GM19238 (cell line): ENCODE results near the gene KRTAP10-5.
"Not testable (repeated sequence)": the region's sequence is repeated elsewhere in the genome, so short reads cannot be mapped to it uniquely, and the experiment has no call there.

Experiments used
- DNase-seq: peaks from one replicate; pipeline ENCODE4 v3.0.0; 2011; ENCODE audit warnings: low spot score; ENCODE audit not compliant: insufficient read length

Gene KRTAP10-5

GRCh38 chr21:44571844-44572782 is 8.3 kb downstream of the KRTAP10-5 start:
- DNase-seq = no peak

GRCh38 chr21:44571296-44571695 is 9.1 kb downstream of the KRTAP10-5 start:
- no peak for DNase-seq

DNA sequence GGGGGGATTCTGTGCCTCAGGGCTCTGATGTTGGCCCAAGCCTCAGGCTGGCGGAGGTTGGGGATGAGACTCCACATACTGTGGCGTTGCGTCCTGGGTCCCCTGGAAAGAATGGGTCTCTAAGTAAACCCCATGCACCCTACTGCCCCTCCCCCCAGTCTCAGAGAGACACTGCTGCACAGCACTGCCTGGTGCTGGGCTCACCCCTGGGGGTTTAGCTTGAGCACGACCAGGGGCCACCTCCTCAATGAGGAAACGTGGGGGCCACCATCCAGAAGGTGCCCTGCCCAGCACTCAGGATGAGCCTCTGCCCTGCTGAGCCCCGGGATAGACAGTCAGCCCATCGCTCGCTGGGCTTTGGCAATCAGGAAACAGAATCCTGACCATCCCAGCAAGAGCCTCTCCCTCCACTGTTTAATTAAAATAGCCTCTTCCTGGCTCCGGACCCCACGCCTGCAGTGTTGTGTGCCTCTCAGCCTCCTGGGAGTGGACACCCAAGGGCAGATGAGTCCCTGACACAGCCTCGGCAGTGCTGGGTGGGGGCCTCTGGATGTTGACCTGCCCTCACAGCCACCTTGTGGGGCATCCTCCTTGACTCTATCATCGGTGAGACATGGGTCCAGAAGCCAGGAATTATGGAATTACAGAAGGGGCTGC is 10.4 kb downstream of the KRTAP10-5 start:
- no peak for DNase-seq

GRCh38 chr21:44568667-44569556 is 11.5 kb downstream of the KRTAP10-5 start:
- DNase-seq = no peak

- DNase-seq = no peak
Measured at GRCh38 chr21:44568261-44568660, 12.1 kb downstream of the KRTAP10-5 start.

DNA sequence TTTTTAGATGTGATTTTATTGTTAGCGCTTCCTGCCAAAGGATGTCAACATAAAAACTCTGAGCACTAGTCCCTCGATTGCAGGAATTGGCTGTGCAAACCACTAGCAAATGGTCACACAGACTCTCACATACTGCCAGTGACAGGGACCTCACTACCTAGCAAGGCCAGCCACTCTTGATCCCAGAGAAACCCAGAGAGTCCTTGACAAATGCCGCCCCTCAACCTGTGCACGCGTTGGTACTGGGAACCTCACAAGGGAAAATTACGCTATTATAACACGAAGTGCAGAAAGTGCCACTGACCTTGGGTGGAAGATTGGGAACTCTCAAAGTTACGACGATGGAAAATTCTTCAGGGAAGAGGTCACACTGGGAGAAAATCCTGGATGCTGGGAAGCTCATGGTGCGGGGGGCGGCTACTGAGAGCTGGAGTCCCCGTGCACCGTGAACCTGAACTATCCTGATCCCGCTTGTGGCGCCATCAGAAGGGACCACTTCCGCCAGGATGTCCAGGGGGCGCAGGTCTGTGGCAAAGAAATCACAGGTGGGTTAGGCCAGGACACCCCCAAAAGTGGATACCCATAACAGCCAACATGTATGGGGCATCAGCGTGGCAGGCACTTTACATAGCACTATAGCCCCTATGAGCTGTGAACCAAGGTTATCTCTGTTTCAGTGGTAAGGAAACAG is 12.8 kb downstream of the KRTAP10-5 start:
- DNase-seq = no peak

GRCh38 chr21:44566403-44566802 is 14.0 kb downstream of the KRTAP10-5 start:
- DNase-seq = no peak

GRCh38 chr21:44564886-44565598 is 15.4 kb downstream of the KRTAP10-5 start:
- DNase-seq = no peak

GRCh38 chr21:44564099-44564498 is 16.3 kb downstream of the KRTAP10-5 start:
- DNase-seq = no peak

- DNase-seq = no peak
Measured at GRCh38 chr21:44558695-44559094, 21.7 kb downstream of the KRTAP10-5 start, which contains the start of gene KRTAP10-3. Gene KRTAP10-3, minus strand, starts transcription at chr21:44558795. Its CDS starts 80 bp downstream, at chr21:44558715.

GRCh38 chr21:44558329-44558675 is 22.1 kb downstream of the KRTAP10-5 start:
- not testable (repeated sequence) for DNase-seq

DNA sequence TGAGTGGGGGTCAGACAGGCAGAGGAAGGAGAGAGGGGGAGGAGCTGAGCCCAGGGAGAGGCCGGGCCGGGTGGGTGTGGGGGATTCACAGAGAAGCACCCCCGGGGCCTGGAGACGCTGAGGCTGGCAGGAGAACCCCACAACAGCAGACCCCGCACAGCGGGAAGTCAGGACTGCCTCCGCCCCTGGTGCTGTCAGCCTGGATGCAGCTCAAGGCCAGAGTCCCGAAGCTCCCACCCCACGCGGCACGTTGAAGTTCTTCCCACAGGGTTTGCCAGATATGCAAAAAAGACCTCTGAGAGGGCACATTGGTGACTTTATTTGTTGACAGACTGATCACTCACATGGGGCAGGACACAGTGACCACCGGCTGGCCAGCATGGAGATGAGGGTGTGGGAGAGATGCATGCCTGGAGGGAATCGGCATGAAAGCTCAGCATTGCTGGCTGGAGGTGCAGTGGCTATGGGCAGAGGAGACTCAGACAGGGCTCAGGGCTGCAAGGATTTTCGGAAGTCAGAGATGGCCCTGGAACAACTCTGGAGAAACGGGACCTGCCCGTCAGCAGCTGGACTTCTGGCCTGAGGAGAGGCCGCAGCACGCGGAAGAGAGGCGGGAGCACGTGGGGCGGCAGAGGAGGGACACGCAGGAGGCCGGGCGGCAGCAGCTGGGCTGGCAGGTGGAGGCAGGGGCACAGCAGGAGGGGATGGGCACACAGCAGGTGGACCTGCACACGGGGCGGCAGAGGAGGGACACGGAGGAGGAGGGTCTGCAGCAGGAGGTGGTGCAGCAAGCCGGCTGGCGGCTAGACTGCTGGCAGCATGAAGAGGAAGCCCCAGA is 22.7 kb downstream of the KRTAP10-5 start:
- no peak for DNase-seq

DNA sequence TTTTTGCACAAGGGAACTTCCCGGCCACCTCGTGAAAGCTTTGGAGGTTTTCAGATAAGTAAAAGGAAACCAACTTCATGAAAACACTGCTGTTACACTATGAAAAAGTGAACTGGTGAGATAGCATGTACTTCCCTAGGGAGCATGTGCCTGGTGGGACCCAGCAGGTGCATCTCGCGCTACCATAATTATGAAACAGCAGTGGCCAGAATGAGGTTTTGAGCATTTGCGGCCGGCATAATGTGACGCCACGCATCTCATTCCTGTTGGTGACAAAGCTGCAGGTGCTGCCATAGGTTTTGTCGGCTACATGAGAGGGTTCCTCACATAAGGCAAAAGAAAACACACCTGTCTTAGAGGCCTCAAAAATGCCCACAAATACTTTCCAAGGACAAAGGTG is 23.5 kb downstream of the KRTAP10-5 start:
- no peak for DNase-seq

- no peak for DNase-seq
Measured at GRCh38 chr21:44555200-44555875, 25.1 kb downstream of the KRTAP10-5 start.

DNA sequence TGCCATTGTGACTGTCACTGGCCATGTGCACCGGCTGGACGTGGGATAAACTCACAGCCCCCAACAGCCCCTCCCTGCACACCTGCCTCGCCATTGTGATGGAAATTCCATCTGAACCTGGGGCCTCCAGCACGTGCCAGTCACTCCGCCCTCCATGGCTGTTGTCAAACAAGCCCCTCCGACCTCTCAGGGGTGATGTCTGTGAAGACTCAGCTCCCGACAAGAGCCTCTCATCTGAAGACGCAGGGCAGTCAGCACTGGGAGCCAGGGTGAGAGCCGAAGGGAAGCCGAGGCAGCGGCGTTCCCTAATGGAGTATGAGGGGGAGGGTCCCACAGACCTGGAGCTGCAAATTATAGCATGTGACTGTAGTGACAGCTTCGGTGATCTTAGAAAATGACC is 27.7 kb downstream of the KRTAP10-5 start:
- no peak for DNase-seq

DNA sequence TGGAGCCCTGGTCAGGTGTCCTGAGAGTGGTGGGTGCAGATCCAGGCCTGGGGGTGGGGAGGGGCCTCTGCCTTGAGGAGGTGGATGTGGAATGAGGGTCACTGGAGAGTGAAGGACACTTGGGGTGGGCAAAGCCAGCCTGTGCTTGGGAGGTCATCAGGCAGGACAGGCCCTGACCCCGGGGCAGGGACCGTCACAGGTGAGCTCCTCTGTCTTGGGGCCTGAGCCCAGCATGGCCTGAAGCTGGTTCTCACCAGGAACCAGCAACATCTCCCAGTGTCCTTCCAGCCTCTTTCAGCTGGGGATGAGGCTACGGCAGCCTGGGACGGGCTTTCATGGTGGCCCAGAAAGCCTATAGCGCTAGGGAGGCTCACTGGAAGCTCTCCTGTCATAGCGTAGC is 28.3 kb downstream of the KRTAP10-5 start:
- DNase-seq = no peak

DNA sequence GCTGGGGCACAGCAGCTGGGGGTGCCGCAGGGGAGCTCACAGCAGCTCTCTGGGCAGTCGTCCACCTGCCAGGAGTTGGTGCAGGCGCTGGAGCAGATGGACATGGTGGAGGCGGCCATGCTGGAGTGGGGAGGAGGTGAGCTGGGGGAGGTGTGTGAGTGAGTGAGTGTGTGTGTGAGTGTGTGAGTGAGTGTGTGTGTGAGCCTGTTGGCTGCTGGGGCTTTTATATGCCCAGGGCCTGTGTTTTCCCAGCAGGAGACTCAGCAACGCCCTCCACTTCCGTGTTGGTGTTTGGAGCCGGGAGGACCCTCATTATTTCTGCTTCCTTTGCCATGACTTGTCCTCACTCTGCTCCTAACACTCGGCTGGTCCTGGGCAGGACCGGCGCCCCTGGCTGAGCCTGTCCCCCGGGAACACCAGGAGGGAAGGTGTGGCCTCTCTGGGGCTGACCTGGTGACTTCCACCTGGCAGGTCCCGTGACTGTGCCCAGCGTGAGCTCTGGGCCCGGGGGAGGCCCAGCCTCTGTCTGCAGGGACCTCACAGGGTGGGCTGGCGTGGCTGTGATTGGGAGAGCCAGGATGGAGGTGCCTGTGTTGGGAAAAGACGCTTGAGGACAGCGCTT is 29.0 kb downstream of the KRTAP10-5 start, which contains the start of gene KRTAP10-2:
KRTAP10-2 (minus strand) TSS at position 166 of the 622 bp plus-strand sequence; CDS start at position 119, 47 bp downstream.
- no peak for DNase-seq

GRCh38 chr21:44550807-44551206 is 29.6 kb downstream of the KRTAP10-5 start:
- no peak for DNase-seq
